GM10266 (cell line): ENCODE measurements around the gene PEAK3.
A peak's percentile ranks its signal among the peaks of the same experiment; 100 is the strongest.

Experiments used
- DNase-seq: peaks from one replicate; pipeline ENCODE4 v3.0.0; 2012; ENCODE audit errors: extremely low spot score
- TF ChIP-seq, protein P1 (sequence below): IDR thresholded peaks from 2 replicates; pipeline ENCODE4 v1.5.1; 2012; ENCODE audit warnings: mild to moderate bottlenecking, low read depth; ENCODE audit not compliant: control insufficient read depth, insufficient read depth; ENCODE audit errors: missing control alignments

The PEAK3 gene

DNA sequence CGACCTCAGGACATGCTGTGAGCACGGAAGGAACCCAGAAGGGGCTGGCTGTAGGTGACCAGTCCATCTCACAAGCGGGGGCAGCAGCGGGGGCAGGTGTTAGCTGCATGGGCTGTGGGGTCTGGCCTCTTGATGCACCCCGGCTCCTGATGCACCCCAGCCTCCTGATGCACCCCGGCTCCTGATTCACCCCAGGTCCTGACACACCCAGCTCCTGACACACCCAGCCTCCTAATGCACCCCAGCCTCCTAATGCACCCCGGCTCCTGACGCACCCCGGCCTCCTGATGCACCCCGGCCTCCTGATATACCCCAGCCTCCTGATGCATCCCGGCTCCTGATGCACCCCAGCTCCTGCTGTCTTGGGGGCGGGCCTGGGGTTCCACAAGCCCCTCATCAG, 39.0 kb upstream of the PEAK3 start:
- no peak for DNase-seq
- TF ChIP-seq, protein P1, sequence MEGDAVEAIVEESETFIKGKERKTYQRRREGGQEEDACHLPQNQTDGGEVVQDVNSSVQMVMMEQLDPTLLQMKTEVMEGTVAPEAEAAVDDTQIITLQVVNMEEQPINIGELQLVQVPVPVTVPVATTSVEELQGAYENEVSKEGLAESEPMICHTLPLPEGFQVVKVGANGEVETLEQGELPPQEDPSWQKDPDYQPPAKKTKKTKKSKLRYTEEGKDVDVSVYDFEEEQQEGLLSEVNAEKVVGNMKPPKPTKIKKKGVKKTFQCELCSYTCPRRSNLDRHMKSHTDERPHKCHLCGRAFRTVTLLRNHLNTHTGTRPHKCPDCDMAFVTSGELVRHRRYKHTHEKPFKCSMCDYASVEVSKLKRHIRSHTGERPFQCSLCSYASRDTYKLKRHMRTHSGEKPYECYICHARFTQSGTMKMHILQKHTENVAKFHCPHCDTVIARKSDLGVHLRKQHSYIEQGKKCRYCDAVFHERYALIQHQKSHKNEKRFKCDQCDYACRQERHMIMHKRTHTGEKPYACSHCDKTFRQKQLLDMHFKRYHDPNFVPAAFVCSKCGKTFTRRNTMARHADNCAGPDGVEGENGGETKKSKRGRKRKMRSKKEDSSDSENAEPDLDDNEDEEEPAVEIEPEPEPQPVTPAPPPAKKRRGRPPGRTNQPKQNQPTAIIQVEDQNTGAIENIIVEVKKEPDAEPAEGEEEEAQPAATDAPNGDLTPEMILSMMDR: no peak

- TF ChIP-seq, protein P1: no peak
- DNase-seq: no peak
These were observed 38.1 kb upstream of the PEAK3 start for GRCh38 chr19:2320049-2320448.

GRCh38 chr19:2319551-2319950, 37.6 kb upstream of the PEAK3 start:
- TF ChIP-seq, protein P1: no peak
- no peak for DNase-seq

DNA sequence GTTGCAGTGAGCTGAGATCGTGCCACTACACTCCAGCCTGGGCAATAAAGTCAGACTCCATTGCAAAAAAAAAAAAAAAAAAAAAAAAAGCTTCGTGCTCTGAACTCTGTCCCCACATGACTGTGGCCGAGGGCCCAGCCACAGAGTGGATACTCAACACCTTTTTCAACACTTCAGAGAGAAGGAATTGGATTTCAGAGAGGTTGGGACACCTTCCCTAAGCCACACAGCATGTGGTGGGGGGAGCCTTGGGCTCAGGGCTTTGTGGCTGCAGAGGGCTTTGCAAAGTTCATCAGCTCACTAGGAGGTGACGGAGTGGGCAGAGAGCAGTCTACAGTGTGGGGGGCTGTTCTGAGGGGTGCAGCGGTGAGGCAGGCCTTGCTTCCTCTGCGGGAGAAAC, 36.9 kb upstream of the PEAK3 start:
- TF ChIP-seq, protein P1: no peak
- DNase-seq: no peak

- TF ChIP-seq, protein P1: no peak
- DNase-seq: no peak
These were observed 35.8 kb upstream of the PEAK3 start for GRCh38 chr19:2317756-2318155.

- DNase-seq: no peak
- TF ChIP-seq, protein P1: no peak
These were observed 35.3 kb upstream of the PEAK3 start for GRCh38 chr19:2317300-2317699.

GRCh38 chr19:2315818-2316353, 33.9 kb upstream of the PEAK3 start:
- TF ChIP-seq, protein P1: peak; percentile 62
- DNase-seq: no peak
